MV-4-11 (cell line): Measurements from ENCODE around the gene AKAP3.

Experiments
- DNase-seq: peaks from one replicate; lab custom pipeline; 2025; lab: John Stamatoyannopoulos, UW

AKAP3 gene

DNA sequence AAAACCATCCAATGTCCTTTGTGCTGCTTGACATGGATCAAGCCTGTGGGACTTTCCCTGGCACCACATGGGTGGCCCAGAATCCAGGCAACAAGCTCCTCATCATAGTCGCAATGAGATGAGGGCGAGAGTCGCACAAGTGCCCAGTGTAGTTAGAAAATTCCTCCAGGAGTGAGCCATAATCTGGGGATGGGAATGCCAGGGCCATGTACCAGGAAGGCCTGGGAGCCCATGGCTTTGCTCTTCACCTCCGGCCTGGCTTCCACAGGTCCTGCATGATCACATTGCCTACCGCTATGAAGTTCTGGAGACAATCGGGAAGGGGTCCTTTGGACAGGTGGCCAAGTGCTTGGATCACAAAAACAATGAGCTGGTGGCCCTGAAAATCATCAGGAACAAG, 53.0 kb downstream of the AKAP3 start:
- DNase-seq = no peak

DNA sequence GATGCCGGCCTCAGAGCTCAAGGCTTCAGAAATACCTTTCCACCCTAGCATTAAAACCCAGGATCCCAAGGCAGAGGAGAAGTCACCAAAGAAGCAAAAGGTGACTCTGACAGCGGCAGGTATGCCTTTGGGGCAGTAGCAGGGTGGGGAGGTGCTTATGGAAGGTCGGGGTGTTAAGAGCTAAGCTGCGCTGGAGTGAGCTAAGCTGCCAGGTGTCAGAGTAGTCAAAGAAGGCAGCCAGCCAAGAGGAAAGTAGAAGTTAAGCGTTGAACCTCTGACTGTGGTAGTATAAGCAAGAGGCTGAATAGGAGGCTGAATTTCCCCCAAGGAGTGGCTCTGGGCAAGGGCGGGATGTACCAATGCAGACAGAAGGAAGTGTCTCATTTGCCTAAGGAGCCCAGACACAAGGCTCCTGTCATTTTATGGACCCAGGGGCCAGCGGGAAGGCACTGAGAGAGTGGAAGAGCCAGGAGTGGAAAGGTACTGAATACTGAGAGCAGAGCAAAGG, 57.6 kb downstream of the AKAP3 start:
- no peak for DNase-seq

- no peak for DNase-seq
Observed at GRCh38 chr12:4589941-4590340, 58.9 kb downstream of the AKAP3 start.

DNA sequence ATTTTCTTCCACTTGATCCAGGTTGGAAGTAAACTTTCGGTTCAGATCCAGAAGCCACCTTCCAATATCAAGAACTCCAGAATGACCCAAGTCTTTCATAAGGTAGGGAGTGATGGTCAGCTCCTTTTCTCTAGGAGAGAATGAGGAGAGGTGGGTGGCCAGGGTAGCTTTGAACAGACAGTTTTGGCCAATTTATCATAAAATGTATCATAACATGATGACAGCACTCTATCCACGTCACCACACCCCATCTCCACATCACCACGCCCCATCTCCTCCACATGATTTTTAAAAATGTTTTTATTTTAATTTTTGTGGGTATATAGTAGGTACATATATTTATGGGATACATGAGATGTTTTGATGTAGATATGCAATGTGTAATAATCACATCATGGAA, 59.9 kb downstream of the AKAP3 start:
- no peak for DNase-seq

DNA sequence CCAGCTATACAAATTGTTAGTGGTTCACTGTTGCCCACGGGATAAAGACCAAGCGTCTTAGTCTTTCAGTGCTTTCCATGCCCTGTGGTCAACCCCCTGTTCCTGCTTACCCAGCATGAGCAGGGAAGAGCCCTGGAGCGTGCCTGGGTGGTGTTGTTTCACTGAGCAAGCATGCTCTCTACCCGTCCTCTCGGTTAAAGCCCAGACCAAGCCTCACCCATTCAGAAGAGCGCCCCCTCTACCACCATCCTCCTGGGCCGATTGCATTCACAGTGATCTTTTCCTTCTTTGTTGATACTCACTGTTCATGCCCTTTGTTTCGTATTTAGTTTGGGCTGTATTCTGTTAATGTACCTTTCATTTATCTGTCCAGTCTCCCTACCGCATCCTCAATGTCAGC, 61.7 kb downstream of the AKAP3 start:
- no peak for DNase-seq

DNA sequence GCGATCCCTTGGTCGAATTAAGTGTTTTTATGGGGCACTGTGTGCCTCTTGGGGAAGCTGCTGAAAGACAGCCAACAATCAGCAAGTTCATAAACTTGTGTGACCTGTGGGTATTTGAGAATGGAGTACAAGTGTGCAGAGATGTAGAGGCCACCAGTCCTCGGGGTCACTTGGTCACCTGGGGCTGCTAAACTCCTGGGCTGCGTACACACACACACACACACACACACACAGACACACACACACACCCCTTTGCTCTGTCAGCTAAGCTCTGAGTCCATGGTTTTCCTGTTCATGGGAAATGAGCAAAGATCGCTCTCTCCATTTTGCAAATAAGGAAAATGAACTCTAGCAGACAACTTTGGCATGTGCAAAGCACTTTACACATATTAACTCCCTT, 62.4 kb downstream of the AKAP3 start:
- no peak for DNase-seq

DNA sequence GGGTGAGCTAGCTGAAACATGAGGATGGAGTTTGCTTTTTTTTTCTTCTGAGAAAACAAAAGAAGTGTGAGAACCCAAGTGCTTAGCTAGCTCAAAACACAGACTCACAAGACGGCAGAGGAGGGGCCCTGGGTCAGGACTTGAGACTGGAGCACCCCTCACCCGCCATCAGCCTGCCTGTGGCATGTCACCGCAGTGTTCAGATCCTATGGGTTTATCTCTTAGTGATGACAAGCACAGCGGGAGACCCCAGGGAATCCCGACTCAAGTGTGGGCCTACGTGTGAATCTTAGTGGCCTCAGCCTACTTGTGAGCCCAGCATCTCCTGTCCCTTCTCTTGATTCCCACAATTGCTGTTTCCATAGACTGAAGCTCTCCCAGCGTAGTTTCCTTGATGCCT, 64.0 kb downstream of the AKAP3 start:
- no peak for DNase-seq

DNA sequence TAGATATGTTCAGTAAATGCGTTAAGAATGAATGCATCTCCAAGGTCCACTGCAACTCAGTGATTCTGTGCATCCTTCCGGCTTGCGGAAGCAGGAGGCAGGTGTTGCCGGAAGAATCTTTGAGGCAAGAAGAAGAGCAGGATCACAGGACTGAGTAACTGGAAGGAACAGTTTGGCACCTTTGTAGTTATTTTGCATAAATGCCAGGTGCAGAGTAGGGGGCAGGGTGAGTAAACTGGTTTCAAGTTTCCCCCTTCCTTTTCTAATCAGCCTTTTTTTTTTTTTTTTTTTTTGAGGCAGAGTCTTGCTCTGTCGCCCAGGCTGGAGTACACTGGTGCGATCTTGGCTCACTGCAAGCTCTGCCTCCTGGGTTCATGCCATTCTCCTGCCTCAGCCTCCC, 64.6 kb downstream of the AKAP3 start:
- DNase-seq = no peak

GRCh38 chr12:4580281-4580688, 68.6 kb downstream of the AKAP3 start:
- DNase-seq = no peak

- peak; percentile 68 for DNase-seq
Observed at GRCh38 chr12:4579305-4580102, 69.3 kb downstream of the AKAP3 start.

GRCh38 chr12:4572680-4573079, 76.2 kb downstream of the AKAP3 start:
- no peak for DNase-seq

- no peak for DNase-seq
Observed at GRCh38 chr12:4569261-4569660, 79.6 kb downstream of the AKAP3 start.

DNA sequence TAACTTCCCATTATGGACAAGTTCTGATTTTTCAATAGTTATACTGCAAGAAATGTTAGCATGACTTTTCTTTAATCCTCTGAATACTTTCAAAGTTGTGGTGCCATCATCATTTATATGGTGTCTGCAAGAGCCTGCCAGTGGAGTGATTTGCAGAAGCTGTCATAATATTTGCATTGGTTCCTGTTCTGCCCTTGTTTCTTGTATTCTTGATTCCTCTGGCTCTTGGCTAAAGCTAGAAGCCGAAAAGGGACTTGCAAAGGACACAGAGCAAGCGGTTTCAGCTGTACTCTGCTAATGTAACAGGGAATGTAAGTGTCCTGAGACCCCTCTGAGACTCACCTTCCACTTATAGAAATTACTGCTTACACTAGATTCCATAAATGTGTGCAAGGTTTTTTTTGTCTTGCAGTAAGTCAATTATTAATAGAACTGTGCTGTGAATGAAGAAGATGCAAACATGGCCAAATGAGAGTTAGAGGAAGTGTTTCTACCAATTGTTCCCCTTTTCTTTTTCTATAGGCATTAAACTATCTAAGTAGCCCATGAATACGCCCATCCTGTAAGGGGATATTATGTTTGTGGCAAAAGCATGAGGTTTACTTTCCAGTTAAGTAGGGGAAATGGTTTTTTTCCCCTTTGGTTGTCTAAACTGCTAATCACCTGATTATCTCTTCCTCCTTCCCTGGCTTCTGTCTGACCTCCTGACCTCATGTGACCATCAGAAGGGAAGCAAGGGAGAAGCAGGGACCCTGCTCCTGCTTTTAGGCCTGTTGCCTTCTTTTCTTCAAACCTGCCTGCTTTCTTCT, 81.6 kb downstream of the AKAP3 start:
- peak; percentile 98 for DNase-seq

DNA sequence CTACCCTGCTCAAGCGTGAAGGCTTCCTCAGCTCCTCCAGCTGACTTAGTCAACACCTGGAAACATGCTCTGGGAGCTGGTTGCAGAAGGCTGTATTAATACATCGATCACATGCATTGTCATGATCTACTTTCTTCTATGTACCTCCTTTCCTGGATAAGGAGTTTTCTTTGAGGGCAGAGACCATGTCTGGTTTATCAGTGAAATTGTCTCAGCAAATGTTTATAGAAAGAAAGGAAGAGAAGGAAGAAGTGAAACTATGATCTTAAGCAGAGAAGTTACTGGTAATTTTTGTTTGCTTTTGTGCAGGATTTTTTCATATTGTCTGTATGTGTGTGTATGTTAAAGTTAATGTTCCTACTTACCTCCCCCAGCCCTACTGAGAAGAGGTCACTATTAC, 82.4 kb downstream of the AKAP3 start:
- peak; percentile 70 for DNase-seq
